KG1 (cell line): ENCODE results near the gene FUT3.
"Not testable (repeated sequence)": the region's sequence is repeated elsewhere in the genome, so short reads cannot be mapped to it uniquely, and the experiment has no call there.

Source experiments
- DNase-seq: peaks from one replicate; lab custom pipeline; 2025; lab: John Stamatoyannopoulos, UW

Gene FUT3

GRCh38 chr19:5844456-5845433 lies 6.5 kb downstream of the FUT3 start:
- no peak for DNase-seq

GRCh38 chr19:5843295-5843927 lies 7.8 kb downstream of the FUT3 start:
- no peak for DNase-seq

GRCh38 chr19:5841735-5842111 lies 9.5 kb downstream of the FUT3 start:
- DNase-seq: not testable (repeated sequence)

- DNase-seq: no peak
Measured at GRCh38 chr19:5839065-5840017, 11.9 kb downstream of the FUT3 start, which contains the start of gene FUT6. TSS of gene FUT6 (minus strand) at chr19:5839702. CDS start at chr19:5832567, 7,135 bp downstream.

GRCh38 chr19:5838353-5839064 lies 12.7 kb downstream of the FUT3 start:
- DNase-seq: no peak

- DNase-seq: no peak
Measured at GRCh38 chr19:5837761-5838352, 13.4 kb downstream of the FUT3 start.

- DNase-seq: no peak
Measured at GRCh38 chr19:5832527-5833216, 18.6 kb downstream of the FUT3 start.

GRCh38 chr19:5832061-5832460 lies 19.2 kb downstream of the FUT3 start:
- DNase-seq: no peak

- no peak for DNase-seq
Measured at GRCh38 chr19:5831159-5831558, 20.1 kb downstream of the FUT3 start.

GRCh38 chr19:5829567-5830310 lies 21.5 kb downstream of the FUT3 start:
- no peak for DNase-seq

- DNase-seq: peak; percentile 59
Measured at GRCh38 chr19:5828661-5829566, 22.3 kb downstream of the FUT3 start.

- DNase-seq: peak; percentile 97
Measured at GRCh38 chr19:5827891-5828660, 23.2 kb downstream of the FUT3 start.

GRCh38 chr19:5827342-5827890 lies 23.8 kb downstream of the FUT3 start:
- DNase-seq: no peak

GRCh38 chr19:5826531-5827341 lies 24.5 kb downstream of the FUT3 start:
- no peak for DNase-seq

GRCh38 chr19:5825178-5825577 lies 26.1 kb downstream of the FUT3 start:
- no peak for DNase-seq

- DNase-seq: no peak
Measured at GRCh38 chr19:5824751-5825150, 26.5 kb downstream of the FUT3 start.
